Measurements from ENCODE around the gene BNIPL.

- TF ChIP-seq POLR2AphosphoS5 (IDR thresholded peaks at IDR 0.05) (no peak), POLR2A (IDR thresholded peaks at IDR 0.05) (no peak), EP300 (IDR thresholded peaks at IDR 0.05) (no peak)
- TF ChIP-seq, protein P1, sequence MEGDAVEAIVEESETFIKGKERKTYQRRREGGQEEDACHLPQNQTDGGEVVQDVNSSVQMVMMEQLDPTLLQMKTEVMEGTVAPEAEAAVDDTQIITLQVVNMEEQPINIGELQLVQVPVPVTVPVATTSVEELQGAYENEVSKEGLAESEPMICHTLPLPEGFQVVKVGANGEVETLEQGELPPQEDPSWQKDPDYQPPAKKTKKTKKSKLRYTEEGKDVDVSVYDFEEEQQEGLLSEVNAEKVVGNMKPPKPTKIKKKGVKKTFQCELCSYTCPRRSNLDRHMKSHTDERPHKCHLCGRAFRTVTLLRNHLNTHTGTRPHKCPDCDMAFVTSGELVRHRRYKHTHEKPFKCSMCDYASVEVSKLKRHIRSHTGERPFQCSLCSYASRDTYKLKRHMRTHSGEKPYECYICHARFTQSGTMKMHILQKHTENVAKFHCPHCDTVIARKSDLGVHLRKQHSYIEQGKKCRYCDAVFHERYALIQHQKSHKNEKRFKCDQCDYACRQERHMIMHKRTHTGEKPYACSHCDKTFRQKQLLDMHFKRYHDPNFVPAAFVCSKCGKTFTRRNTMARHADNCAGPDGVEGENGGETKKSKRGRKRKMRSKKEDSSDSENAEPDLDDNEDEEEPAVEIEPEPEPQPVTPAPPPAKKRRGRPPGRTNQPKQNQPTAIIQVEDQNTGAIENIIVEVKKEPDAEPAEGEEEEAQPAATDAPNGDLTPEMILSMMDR (IDR thresholded peaks at IDR 0.05) = no peak
Observed at GRCh38 chr1:151002051-151002450, 34.3 kb upstream of the BNIPL start.

Data from stomach (tissue), 4 donors.